PC-9 (cell line): ENCODE data around the gene SNRPD1.

Experiments
- EZH2 ChIP-seq: fragments of 200-600 bp; sonication (generic); IDR thresholded peaks from 2 replicates; pipeline ENCODE4 v1.8.0; 2017; ENCODE audit warnings: antibody characterized with exemption, low read depth
- TF ChIP-seq, protein P1 (sequence below): fragments of 200-600 bp; sonication (generic); conservative IDR thresholded peaks from 2 replicates; pipeline ENCODE4 v1.6.1; 2017; ENCODE audit warnings: mixed run types, antibody characterized with exemption, mild to moderate bottlenecking, moderate library complexity

DNA sequence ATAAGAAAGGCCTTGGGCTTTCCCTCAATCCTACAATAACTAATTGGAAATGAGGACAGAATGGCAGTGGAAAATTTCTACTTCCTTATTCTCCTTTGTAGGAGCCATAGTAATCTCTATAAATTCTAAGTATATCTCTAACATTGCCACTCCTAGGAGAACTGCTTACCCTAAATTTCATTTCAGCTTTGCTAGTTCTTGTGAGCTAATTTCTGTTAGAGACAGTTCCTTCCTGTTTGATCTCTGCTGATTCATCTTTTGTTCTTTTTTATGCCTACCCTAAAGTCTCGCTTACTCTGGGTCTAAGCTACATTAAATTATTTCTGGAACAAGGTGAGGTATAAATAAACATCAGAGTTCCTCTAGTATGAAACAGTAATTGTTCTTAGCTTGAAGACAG, 66.7 kb downstream of the SNRPD1 start:
- TF ChIP-seq, protein P1, sequence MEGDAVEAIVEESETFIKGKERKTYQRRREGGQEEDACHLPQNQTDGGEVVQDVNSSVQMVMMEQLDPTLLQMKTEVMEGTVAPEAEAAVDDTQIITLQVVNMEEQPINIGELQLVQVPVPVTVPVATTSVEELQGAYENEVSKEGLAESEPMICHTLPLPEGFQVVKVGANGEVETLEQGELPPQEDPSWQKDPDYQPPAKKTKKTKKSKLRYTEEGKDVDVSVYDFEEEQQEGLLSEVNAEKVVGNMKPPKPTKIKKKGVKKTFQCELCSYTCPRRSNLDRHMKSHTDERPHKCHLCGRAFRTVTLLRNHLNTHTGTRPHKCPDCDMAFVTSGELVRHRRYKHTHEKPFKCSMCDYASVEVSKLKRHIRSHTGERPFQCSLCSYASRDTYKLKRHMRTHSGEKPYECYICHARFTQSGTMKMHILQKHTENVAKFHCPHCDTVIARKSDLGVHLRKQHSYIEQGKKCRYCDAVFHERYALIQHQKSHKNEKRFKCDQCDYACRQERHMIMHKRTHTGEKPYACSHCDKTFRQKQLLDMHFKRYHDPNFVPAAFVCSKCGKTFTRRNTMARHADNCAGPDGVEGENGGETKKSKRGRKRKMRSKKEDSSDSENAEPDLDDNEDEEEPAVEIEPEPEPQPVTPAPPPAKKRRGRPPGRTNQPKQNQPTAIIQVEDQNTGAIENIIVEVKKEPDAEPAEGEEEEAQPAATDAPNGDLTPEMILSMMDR, result no peak
- no peak for TF ChIP-seq EZH2
